ENCODE results near the gene RTN4RL1. TPM values are rescaled to one million over a fixed set of nuclear protein-coding genes. Genes with fewer than 3 reads are reported as not detected.

Gene RTN4RL1
- total RNA-seq, 1 experiment from 2014 or later = 0.80 TPM

- ChIA-PET POLR2A (no interaction called here), CTCF (no interaction called here)
- no peak for DNase-seq (ENCODE audit: low read depth, low spot score)
- ATAC-seq = no peak
- BruUV-seq (replicated peaks) = TSS peak; percentile 92
- in situ Hi-C loops (cut with HindIII; ENCODE audit: low pct_unique_long_range_greater_than_20kb, low sequenced_read_pairs) (no loop called here), intact Hi-C loops (cut with micrococcal nuclease; ENCODE audit: unreplicated experiment) (no loop called here)
- Histone ChIP-seq H3K27ac (ENCODE audit: low read length) (0 out of 2 replicates have a peak overlapping the region, but pooled peaks have one; percentile 29), H3K4me1 (ENCODE audit: control insufficient read depth, insufficient read depth, low read length) (peaks cover 3% of the 10 kb centered on the region; the same call in 1 of the 2 replicates), H3K4me3 (ENCODE audit: low read depth in 2 of 2, low read length in 2 of 2) (peak overlapping the region; percentile 89 to 97), H3K36me3 (ENCODE audit: control insufficient read depth, insufficient read depth, low read length) (no peaks in the 10 kb centered on the region; the same call in 1 of the 2 replicates), H3K9me3 (ENCODE audit: control insufficient read depth, insufficient read depth, low read depth, low read length) (no peaks in the 10 kb centered on the region), H3K27me3 (ENCODE audit: control insufficient read depth, insufficient read depth, low read length) (no peaks in the 10 kb centered on the region)
- TF ChIP-seq CTCF (IDR thresholded peaks at IDR 0.05) = peak; percentile 73; the same call in 1 of the 2 replicates
- no peak for TF ChIP-seq TCF7L2 (IDR thresholded peaks at IDR 0.05; ENCODE audit: low read depth, low read length)
These were observed 5.6 kb upstream of the RTN4RL1 start for GRCh38 chr17:2030779-2031163.

- POLR2A ChIA-PET = no interaction called here
- H3K27me3 ChIP-seq (ENCODE audit: control insufficient read depth, insufficient read depth, low read length) = no peaks in the 10 kb centered on the region
- intact Hi-C loops (cut with micrococcal nuclease; ENCODE audit: unreplicated experiment) = loop anchor here (2.0 kb wide), 1 partner anchor 121 kb away; no protein-coding TSS in a partner anchor
- CTCF ChIA-PET = interaction anchor here (0.7 kb wide), 1 partner anchor 202 kb away, joined by 12 read pairs; no protein-coding TSS in a partner anchor
- in situ Hi-C loops (cut with HindIII; ENCODE audit: low pct_unique_long_range_greater_than_20kb, low sequenced_read_pairs) = no loop called here
- peak within 1 kb of the TSS; percentile 89 to 97 for H3K4me3 ChIP-seq (ENCODE audit: low read depth in 2 of 2, low read length in 2 of 2)
- peak; percentile 87 for ATAC-seq
- H3K4me1 ChIP-seq (ENCODE audit: control insufficient read depth, insufficient read depth, low read length) = peaks cover 3% of the 10 kb centered on the region; the same call in 1 of the 2 replicates
- no peak for DNase-seq (ENCODE audit: low read depth, low spot score)
- TF ChIP-seq REST (IDR thresholded peaks at IDR 0.05; ENCODE audit: insufficient read depth in 1 of 2, low read depth in 2 of 2, low read length in 1 of 2) = peak in 1 of 2 experiments; percentile 58; a peak in 1 of 4 replicates
- no peak for TF ChIP-seq CTCF (IDR thresholded peaks at IDR 0.05)
- TF ChIP-seq POLR2AphosphoS5 (IDR thresholded peaks at IDR 0.05; ENCODE audit: low read depth, low read length) = peak; percentile 39; the same call in 1 of the 2 replicates
- peak; percentile 97 for TF ChIP-seq SIN3A (IDR thresholded peaks at IDR 0.05; ENCODE audit: borderline replicate concordance, insufficient read depth, low read depth, low read length)
- no TSS peak for BruUV-seq (replicated peaks)
- H3K36me3 ChIP-seq (ENCODE audit: control insufficient read depth, insufficient read depth, low read length) = no peaks in the 10 kb centered on the region; the same call in 1 of the 2 replicates
- H3K9me3 ChIP-seq (ENCODE audit: control insufficient read depth, insufficient read depth, low read depth, low read length) = no peaks in the 10 kb centered on the region
- H3K27ac ChIP-seq (ENCODE audit: low read length) = peak within 1 kb of the TSS; percentile 75
These were observed 5.0 kb upstream of the RTN4RL1 start, which contains the start of gene DPH1 for GRCh38 chr17:2029911-2030778. Gene DPH1 (plus strand): TSS chr17:2030153. CDS start chr17:2030170, 17 bp downstream.

Measured in Panc1 (cell line).